AG10803 (cell line): ENCODE measurements around the gene ITCH.
A peak's percentile ranks its signal among the peaks of the same experiment; 100 is the strongest.

Experiments used
- DNase-seq: peaks from one replicate; pipeline ENCODE4 v3.0.0; 2010; ENCODE audit warnings: low read depth
- H3K4me3 ChIP-seq: 2 replicates; pipeline ENCODE4 v1.5.1; 2011; ENCODE audit warnings: mild to moderate bottlenecking, low read length, control low read depth
- CTCF ChIP-seq: conservative IDR thresholded peaks from 2 replicates; pipeline ENCODE4 v1.5.1; 2011; ENCODE audit warnings: mild to moderate bottlenecking, low read length, control low read depth, inconsistent platforms

The ITCH gene

GRCh38 chr20:34558320-34559218 lies 195.5 kb downstream of the ITCH start, which contains the start of gene MAP1LC3A:
TSS of gene MAP1LC3A (plus strand) at chr20:34558718. CDS start at chr20:34558869, 151 bp downstream.
- no peak for TF ChIP-seq CTCF
- DNase-seq = peak; percentile 94
- peak within 1 kb of the TSS; percentile 81 for H3K4me3 ChIP-seq

- no peak for DNase-seq
- H3K4me3 ChIP-seq = peak overlapping the region; percentile 81
- peak; percentile 7; the same call in 1 of the 2 replicates for TF ChIP-seq CTCF
These were observed 196.5 kb downstream of the ITCH start for GRCh38 chr20:34559311-34560140.

GRCh38 chr20:34560141-34560523 lies 197.1 kb downstream of the ITCH start:
- no peak for DNase-seq
- no peak for TF ChIP-seq CTCF

GRCh38 chr20:34560614-34561013 lies 197.5 kb downstream of the ITCH start:
- no peak overlapping the region for H3K4me3 ChIP-seq
- no peak for TF ChIP-seq CTCF
- no peak for DNase-seq

More at GRCh38 chr20:34560141-34560523, 197.1 kb downstream of the ITCH start:
- no peak overlapping the region for H3K4me3 ChIP-seq
